ENCODE measurements around the gene POLR1D. TPM values are rescaled to one million over a fixed set of nuclear protein-coding genes. Genes with fewer than 3 reads are reported as not detected.

Gene POLR1D
- total and polyA plus RNA-seq, 2 experiments from 2014 or later = 53.0 to 66.8 TPM

DNA sequence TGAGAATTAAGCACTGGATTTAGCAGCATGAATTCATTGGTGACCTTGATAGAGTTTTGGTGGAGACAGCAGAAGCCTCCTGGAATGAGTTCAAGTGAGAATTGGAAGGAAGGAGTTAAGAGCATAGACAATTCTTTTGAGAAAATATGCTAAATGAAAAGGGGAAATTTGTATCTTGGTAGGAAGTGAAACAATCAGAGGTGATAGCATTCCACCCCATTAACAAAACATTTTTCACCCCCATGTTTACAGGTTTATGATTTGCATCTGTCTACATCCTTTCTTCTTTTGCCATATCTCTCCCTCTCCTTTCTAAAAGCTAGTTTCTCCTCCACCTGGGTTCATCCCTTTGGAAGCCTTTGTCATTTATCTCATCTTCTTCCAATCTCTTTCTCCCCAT lies 28.8 kb upstream of the POLR1D start:
- no peaks in the 10 kb centered on the region for H3K9me3 ChIP-seq (ENCODE audit: low read depth)
- H3K27ac ChIP-seq = no peak overlapping the region
- no peak overlapping the region for H3K4me3 ChIP-seq
- H4K20me1 ChIP-seq (ENCODE audit: insufficient read depth) = no peaks in the 10 kb centered on the region
- no peaks in the 10 kb centered on the region for H3K27me3 ChIP-seq (replicated peaks; ENCODE audit: insufficient read depth)
- H3K36me3 ChIP-seq (ENCODE audit: low read depth) = no peaks in the 10 kb centered on the region
- no peak overlapping the region for H2AFZ ChIP-seq
- no peaks in the 10 kb centered on the region for H3F3A ChIP-seq (ENCODE audit: insufficient read depth)
- peaks cover 5% of the 10 kb centered on the region; the same call in 1 of the 2 replicates for H3K79me2 ChIP-seq (ENCODE audit: insufficient read depth)
- TF ChIP-seq EZH2 (IDR thresholded peaks at IDR 0.05; ENCODE audit: insufficient read depth, poor library complexity, severe bottlenecking) (no peak), EZH2phosphoT487 (IDR thresholded peaks at IDR 0.05; ENCODE audit: insufficient read depth, low read depth) (no peak)
- H3K9ac ChIP-seq = no peak overlapping the region
- in situ Hi-C loops (cut with MboI) = no loop called here
- H3K4me2 ChIP-seq (ENCODE audit: unreplicated experiment) = no peak overlapping the region
- H3K4me1 ChIP-seq (ENCODE audit: insufficient read depth) = no peaks in the 10 kb centered on the region
- no peaks in the 10 kb centered on the region for H3K9me2 ChIP-seq (ENCODE audit: insufficient read depth)
- DNase-seq = no peak

DNA sequence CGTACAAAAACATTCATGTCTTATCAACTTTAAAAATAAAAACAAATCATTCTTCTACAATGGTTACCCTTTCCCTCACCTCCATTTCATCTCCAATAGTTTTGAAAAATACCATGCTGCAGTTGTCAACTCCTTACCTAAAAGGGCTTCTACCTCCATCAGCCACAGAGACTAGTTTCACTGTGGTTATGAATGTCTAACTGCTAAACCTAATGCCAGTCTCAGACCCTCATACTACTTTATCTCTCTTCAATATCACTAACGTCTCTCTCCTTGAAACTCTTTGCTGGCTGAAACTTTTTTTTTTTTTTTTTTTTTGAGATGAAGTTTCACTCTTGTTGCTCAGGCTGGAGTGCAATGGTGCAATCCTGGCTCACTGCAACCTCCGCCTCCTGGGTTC lies 28.4 kb upstream of the POLR1D start:
- WGBS, 2 experiments (ENCODE audit: low coverage in 1 of 2, low lambda C conversion rate in 2 of 2, missing lambda C conversion rate in 2 of 2) = 74 to 79% methylated on average over 3 of the region's 3 CpGs
- TF ChIP-seq EZH2phosphoT487 (IDR thresholded peaks at IDR 0.05; ENCODE audit: insufficient read depth, low read depth) (no peak), EZH2 (IDR thresholded peaks at IDR 0.05; ENCODE audit: insufficient read depth, poor library complexity, severe bottlenecking) (no peak)
- no peaks in the 10 kb centered on the region for H3F3A ChIP-seq (ENCODE audit: insufficient read depth)

DNA sequence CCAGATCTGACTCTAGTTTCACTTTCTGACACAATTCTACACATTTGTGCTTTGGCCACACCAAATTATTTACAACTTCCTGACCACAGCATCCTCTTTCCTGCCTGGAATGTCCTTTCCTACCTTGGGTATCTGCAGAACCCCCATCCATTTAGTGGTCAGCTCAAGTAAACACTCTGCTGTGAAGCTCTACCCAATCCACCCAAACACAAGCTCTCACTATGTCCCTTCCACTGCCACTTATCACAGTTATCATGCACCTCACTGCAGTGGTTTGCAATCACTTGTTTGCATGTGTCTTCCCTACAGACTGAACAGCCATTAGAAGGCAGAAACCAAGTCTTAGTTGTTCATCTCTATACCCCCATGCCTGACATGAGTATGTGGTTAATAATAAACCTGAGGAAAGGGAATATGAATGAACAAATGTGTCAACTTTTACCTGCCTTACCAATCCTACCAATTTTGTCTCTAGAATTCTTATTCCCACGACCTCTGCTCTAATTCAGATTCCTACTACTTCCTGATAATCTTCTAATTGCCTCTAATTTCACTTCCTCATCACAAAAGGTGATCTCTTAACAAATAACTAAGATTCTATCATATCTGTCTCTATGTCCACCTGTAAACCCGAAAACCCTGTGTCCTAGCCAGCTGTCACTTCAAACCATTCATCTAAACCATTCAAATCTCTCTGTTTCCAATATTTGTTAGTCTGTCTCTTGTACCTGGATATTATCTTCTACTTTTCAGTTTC lies 26.5 kb upstream of the POLR1D start:
- H3K36me3 ChIP-seq (ENCODE audit: low read depth) = no peaks in the 10 kb centered on the region
- DNase-seq = no peak
- in situ Hi-C loops (cut with MboI) = no loop called here
- H3K9me3 ChIP-seq (ENCODE audit: low read depth) = no peaks in the 10 kb centered on the region
- H3K27me3 ChIP-seq (replicated peaks; ENCODE audit: insufficient read depth) = no peaks in the 10 kb centered on the region
- H2AFZ ChIP-seq = no peak overlapping the region
- no peaks in the 10 kb centered on the region for H3K9me2 ChIP-seq (ENCODE audit: insufficient read depth)
- no peak overlapping the region for H3K27ac ChIP-seq
- H3K9ac ChIP-seq = no peak overlapping the region
- WGBS, 2 experiments (ENCODE audit: low coverage in 1 of 2, low lambda C conversion rate in 2 of 2, missing lambda C conversion rate in 2 of 2) = 90% methylated on average over 2 of the region's 2 CpGs
- no peaks in the 10 kb centered on the region for H3F3A ChIP-seq (ENCODE audit: insufficient read depth)
- H3K79me2 ChIP-seq (ENCODE audit: insufficient read depth) = peaks cover 10% of the 10 kb centered on the region
- H3K4me3 ChIP-seq = no peak overlapping the region
- peaks cover 9% of the 10 kb centered on the region for H3K4me1 ChIP-seq (ENCODE audit: insufficient read depth)
- no peak for TF ChIP-seq EZH2phosphoT487 (IDR thresholded peaks at IDR 0.05; ENCODE audit: insufficient read depth, low read depth)
- TF ChIP-seq EZH2 (IDR thresholded peaks at IDR 0.05; ENCODE audit: insufficient read depth, poor library complexity, severe bottlenecking) = no peak
- no peak overlapping the region for H3K4me2 ChIP-seq (ENCODE audit: unreplicated experiment)
- no peaks in the 10 kb centered on the region for H4K20me1 ChIP-seq (ENCODE audit: insufficient read depth)

More for the DNA sequence above, 28.4 kb upstream of the POLR1D start:
- H3K4me2 ChIP-seq (ENCODE audit: unreplicated experiment) = no peak overlapping the region
- no peaks in the 10 kb centered on the region for H3K9me2 ChIP-seq (ENCODE audit: insufficient read depth)
- no peaks in the 10 kb centered on the region for H4K20me1 ChIP-seq (ENCODE audit: insufficient read depth)
- no peak overlapping the region for H2AFZ ChIP-seq
- no peaks in the 10 kb centered on the region for H3K36me3 ChIP-seq (ENCODE audit: low read depth)
- in situ Hi-C loops (cut with MboI) = no loop called here
- no peak overlapping the region for H3K9ac ChIP-seq
- H3K79me2 ChIP-seq (ENCODE audit: insufficient read depth) = peaks cover 5% of the 10 kb centered on the region; the same call in 1 of the 2 replicates
- H3K27me3 ChIP-seq (replicated peaks; ENCODE audit: insufficient read depth) = no peaks in the 10 kb centered on the region
- H3K27ac ChIP-seq = no peak overlapping the region
- no peaks in the 10 kb centered on the region for H3K4me1 ChIP-seq (ENCODE audit: insufficient read depth)
- no peak overlapping the region for H3K4me3 ChIP-seq
- H3K9me3 ChIP-seq (ENCODE audit: low read depth) = no peaks in the 10 kb centered on the region
- DNase-seq = no peak

DNA sequence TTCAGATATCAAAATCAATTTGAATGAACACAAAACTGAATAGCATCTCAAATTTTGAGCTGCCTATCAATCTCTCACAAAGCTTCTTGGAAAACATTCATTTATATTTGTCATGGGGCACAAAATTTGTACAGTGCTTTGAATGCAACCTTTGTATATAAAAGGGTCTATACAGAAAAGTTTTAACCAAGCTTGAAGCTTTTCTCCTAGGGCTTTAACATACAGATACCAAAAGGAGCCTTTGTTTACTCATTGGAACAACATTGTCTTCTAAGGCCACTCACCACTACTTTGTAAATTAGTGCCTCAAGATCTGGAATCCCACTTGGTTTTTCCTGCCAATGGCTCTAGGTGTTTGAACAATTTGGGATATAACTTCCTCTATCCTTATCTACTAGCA lies 22.6 kb upstream of the POLR1D start:
- H3K9ac ChIP-seq = no peak overlapping the region
- H3K9me3 ChIP-seq (ENCODE audit: low read depth) = no peaks in the 10 kb centered on the region
- H3K4me1 ChIP-seq (ENCODE audit: insufficient read depth) = peaks cover 9% of the 10 kb centered on the region
- no peak overlapping the region for H3K4me2 ChIP-seq (ENCODE audit: unreplicated experiment)
- in situ Hi-C loops (cut with MboI) = no loop called here
- no peak overlapping the region for H3K27ac ChIP-seq
- TF ChIP-seq EZH2phosphoT487 (IDR thresholded peaks at IDR 0.05; ENCODE audit: insufficient read depth, low read depth) (no peak), EZH2 (IDR thresholded peaks at IDR 0.05; ENCODE audit: insufficient read depth, poor library complexity, severe bottlenecking) (no peak)
- H3K4me3 ChIP-seq = no peak overlapping the region
- H4K20me1 ChIP-seq (ENCODE audit: insufficient read depth) = no peaks in the 10 kb centered on the region
- no peaks in the 10 kb centered on the region for H3K36me3 ChIP-seq (ENCODE audit: low read depth)
- no peak for DNase-seq
- no peaks in the 10 kb centered on the region for H3K27me3 ChIP-seq (replicated peaks; ENCODE audit: insufficient read depth)
- H3K9me2 ChIP-seq (ENCODE audit: insufficient read depth) = no peaks in the 10 kb centered on the region
- peaks cover 12% of the 10 kb centered on the region for H3K79me2 ChIP-seq (ENCODE audit: insufficient read depth)
- no peak overlapping the region for H2AFZ ChIP-seq
- H3F3A ChIP-seq (ENCODE audit: insufficient read depth) = no peaks in the 10 kb centered on the region
